Measurements from ENCODE around the gene SFXN1. TPM values are rescaled to one million over a fixed set of nuclear protein-coding genes. Genes with fewer than 3 reads are reported as not detected.

SFXN1 gene
- total RNA-seq, 4 donors from 2014 or later = 28.0 to 48.1 (median 36.0) TPM

DNA sequence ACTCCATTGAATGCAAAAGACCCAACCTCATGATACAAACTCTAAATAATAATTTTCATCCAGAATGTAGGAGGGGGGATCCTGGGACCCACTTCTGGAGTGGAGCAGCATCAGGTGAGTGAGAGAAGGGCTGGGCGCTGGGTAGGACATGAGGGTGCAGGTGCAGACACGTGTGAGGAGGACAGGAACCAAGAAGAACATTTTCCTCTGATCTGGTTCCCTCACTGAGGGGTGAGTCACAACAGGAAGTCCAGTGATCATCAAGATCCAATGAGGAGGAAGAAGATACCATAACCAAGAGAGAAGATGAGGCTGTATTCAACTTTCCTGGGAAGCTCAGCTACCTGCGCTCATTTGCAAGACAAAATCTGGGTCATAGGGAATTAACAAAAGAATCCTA lies 57.4 kb downstream of the SFXN1 start:
- no peaks in the 10 kb centered on the region for H3K9me3 ChIP-seq
- TF ChIP-seq, protein P1, sequence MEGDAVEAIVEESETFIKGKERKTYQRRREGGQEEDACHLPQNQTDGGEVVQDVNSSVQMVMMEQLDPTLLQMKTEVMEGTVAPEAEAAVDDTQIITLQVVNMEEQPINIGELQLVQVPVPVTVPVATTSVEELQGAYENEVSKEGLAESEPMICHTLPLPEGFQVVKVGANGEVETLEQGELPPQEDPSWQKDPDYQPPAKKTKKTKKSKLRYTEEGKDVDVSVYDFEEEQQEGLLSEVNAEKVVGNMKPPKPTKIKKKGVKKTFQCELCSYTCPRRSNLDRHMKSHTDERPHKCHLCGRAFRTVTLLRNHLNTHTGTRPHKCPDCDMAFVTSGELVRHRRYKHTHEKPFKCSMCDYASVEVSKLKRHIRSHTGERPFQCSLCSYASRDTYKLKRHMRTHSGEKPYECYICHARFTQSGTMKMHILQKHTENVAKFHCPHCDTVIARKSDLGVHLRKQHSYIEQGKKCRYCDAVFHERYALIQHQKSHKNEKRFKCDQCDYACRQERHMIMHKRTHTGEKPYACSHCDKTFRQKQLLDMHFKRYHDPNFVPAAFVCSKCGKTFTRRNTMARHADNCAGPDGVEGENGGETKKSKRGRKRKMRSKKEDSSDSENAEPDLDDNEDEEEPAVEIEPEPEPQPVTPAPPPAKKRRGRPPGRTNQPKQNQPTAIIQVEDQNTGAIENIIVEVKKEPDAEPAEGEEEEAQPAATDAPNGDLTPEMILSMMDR (IDR thresholded peaks at IDR 0.05) = no peak
- no peak for TF ChIP-seq POLR2A (IDR thresholded peaks at IDR 0.05)
- H3K4me3 ChIP-seq (replicated peaks in 1 of 3) = no peak overlapping the region
- 77 to 78% methylated on average over 3 of the region's 3 CpGs for WGBS, 2 donors
- no peaks in the 10 kb centered on the region for H3K36me3 ChIP-seq
- no peak for DNase-seq
- H3K27me3 ChIP-seq = no peaks in the 10 kb centered on the region
- peaks cover 0 to 6% of the 10 kb centered on the region in 2 donors for H3K4me1 ChIP-seq
- intact Hi-C loops (cut with DNase I) = loop anchor here (10.0 kb wide), 1 partner anchor 179 kb away; no protein-coding TSS in a partner anchor
- H3K27ac ChIP-seq = no peak overlapping the region

DNA sequence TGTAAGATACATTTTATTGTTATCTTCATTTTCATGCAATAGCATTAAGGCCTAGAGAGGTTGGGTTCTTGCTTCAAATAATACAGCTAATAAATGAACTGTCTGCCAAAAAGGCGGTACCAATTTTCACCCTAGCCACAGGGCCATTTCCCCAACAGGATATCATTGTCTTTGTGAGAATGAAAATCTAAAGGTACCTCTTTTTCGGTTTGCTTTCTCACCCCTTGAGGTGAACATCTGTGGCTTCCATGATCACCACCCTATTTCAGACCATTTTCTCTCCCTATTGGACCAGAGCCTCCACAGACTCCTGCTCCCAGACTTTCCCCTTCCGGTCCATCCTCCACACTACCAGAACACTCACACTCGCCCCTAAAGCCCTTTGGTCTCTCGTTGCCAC lies 60.2 kb downstream of the SFXN1 start:
- TF ChIP-seq POLR2A (IDR thresholded peaks at IDR 0.05) = no peak
- TF ChIP-seq, protein P1 (IDR thresholded peaks at IDR 0.05) = no peak
- H3K27me3 ChIP-seq = no peaks in the 10 kb centered on the region
- WGBS, 2 donors = 89% methylated on average over 5 of the region's 5 CpGs

DNA sequence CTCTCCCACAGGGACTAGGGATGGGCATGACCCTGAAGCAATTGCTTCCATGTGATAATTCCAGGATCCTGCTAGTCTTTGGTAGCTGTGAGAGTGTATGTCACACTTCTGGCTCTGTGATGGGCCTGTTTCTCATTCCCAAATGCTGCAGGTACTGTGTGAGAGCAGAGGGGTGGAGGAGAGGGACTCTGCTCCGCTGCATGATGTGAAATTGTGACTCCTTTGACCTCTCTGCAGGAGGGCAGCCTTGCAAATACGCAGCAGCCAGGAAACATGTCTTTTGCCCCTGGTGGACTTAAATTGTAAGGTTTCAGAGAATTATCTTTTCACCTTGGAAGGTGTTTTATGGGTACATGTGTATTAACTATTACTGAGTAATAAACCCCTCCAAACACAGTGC lies 61.6 kb downstream of the SFXN1 start:
- TF ChIP-seq, protein P1 (IDR thresholded peaks at IDR 0.05) = no peak
- TF ChIP-seq POLR2A (IDR thresholded peaks at IDR 0.05) = no peak

More for the DNA sequence above, 60.2 kb downstream of the SFXN1 start:
- Histone ChIP-seq H3K27ac (no peak overlapping the region), H3K4me3 (replicated peaks in 1 of 3) (no peak overlapping the region), H3K36me3 (no peaks in the 10 kb centered on the region), H3K4me1 (peaks cover 0 to 6% of the 10 kb centered on the region in 2 donors), H3K9me3 (no peaks in the 10 kb centered on the region)
- DNase-seq = no peak
- intact Hi-C loops (cut with DNase I) = loop anchor here (10.0 kb wide), 1 partner anchor 176 kb away; no protein-coding TSS in a partner anchor

DNA sequence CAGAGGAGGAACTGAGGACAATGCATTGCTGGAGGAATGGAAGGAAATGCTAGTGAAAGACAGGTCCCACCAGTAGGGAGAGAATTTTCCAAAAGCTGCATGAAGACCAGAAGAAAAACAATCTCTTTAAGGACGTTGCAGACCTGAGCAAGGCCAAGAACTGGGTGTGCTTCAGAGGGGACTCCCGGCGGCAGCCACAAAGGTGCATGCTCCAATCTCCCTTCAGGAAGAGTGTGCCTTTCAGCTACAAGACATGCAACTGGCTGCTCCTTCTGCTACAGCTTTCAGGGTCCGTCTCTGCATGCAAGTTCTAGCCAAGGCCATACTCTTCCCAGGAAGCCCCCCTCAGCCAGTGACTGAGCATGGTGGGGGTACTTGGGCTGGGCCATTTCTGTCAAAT lies 62.9 kb downstream of the SFXN1 start:
- no peaks in the 10 kb centered on the region for H3K36me3 ChIP-seq
- no peak overlapping the region for H3K27ac ChIP-seq
- no peak for TF ChIP-seq POLR2A (IDR thresholded peaks at IDR 0.05)
- TF ChIP-seq, protein P1 (IDR thresholded peaks at IDR 0.05) = no peak
- H3K4me1 ChIP-seq = no peaks in the 10 kb centered on the region
- no peaks in the 10 kb centered on the region for H3K9me3 ChIP-seq
- no peaks in the 10 kb centered on the region for H3K27me3 ChIP-seq
- WGBS, 2 donors = 53 to 57% methylated on average over 4 of the region's 4 CpGs
- DNase-seq = no peak
- no peak overlapping the region for H3K4me3 ChIP-seq (replicated peaks in 1 of 3)
- intact Hi-C loops (cut with DNase I) = no loop called here

More for the DNA sequence above, 61.6 kb downstream of the SFXN1 start:
- WGBS, 2 donors = 63 to 84% methylated on average over 2 of the region's 2 CpGs
- intact Hi-C loops (cut with DNase I) = loop anchor here (10.0 kb wide), 1 partner anchor 175 kb away; no protein-coding TSS in a partner anchor
- H3K27ac ChIP-seq = no peak overlapping the region
- DNase-seq = no peak
- H3K4me1 ChIP-seq = no peaks in the 10 kb centered on the region
- H3K27me3 ChIP-seq = no peaks in the 10 kb centered on the region
- H3K9me3 ChIP-seq = no peaks in the 10 kb centered on the region
- no peaks in the 10 kb centered on the region for H3K36me3 ChIP-seq
- H3K4me3 ChIP-seq (replicated peaks in 1 of 3) = no peak overlapping the region

DNA sequence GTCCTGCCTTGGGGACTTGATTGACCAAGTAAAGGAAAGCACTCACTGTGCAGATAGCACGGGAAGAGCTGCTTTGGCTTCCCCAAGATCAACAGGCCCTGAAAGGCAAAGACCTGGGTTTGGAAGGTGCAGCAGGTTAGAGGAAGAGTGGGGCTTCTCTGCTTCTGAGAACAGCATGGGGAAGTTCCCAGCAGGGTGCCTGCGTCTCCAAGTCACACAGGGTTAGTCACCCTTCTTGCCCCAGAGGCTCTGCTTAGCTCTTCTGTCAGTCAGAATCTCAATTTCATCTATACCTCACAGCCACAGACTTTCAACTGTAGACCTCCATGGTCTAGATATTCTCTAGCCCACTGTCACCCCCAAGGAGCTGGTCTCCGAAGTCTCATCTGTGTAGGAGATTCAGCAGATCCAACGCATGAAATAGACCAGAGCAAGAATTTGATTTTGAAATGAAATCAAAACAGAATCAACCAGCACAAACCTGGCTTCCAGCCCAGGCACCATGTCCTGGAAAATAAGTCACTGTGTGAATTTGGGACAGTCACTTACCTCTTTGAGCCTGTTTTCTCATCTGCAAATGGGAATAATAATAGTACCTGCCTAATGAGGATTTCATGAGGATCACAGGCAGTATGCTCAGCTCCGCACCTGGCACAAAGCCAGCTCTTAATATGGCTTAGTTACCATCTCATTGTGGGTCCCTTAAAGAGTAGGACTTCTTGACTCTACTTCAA lies 64.0 kb downstream of the SFXN1 start:
- H3K27me3 ChIP-seq = no peaks in the 10 kb centered on the region
- intact Hi-C loops (cut with DNase I) = no loop called here
- H3K36me3 ChIP-seq = no peaks in the 10 kb centered on the region
- no peaks in the 10 kb centered on the region for H3K4me1 ChIP-seq
- TF ChIP-seq POLR2A (IDR thresholded peaks at IDR 0.05) = no peak
- TF ChIP-seq, protein P1 (IDR thresholded peaks at IDR 0.05) = no peak
- H3K27ac ChIP-seq = no peak overlapping the region
- 37 to 49% methylated on average over 5 of the region's 5 CpGs for WGBS, 2 donors
- DNase-seq = no peak
- H3K4me3 ChIP-seq (replicated peaks in 1 of 3) = no peak overlapping the region
- H3K9me3 ChIP-seq = no peaks in the 10 kb centered on the region
